Measurements from ENCODE around the gene S100A7A. TPM values are rescaled to one million over a fixed set of nuclear protein-coding genes. Genes with fewer than 3 reads are reported as not detected.

The S100A7A gene
- total and polyA plus RNA-seq, 10 of the 15 experiments (the other 5 are each of a cell fraction or from before 2014, with no cell fraction given): not detected

DNA sequence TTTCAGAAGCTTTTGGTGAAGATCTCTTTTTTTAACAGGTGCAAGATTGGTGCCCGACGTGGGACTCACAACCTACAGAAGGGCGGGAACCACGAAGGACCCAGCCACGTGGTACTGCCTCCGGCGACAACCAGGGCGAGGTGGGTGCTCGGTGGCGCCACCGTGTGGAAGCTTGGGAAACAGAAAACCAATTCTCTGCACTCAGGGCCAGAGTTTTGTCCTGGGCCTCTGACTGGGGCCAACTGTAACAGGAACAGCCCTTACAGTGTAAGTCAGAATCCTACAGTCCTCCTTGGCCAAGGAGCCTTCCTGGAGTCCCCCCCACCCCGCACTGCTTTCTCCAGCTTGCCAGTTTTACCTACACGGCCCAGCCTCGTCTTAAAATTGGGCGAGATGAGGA, 11.6 kb upstream of the S100A7A start (continued):
- TF ChIP-seq ZBTB11 (CRISPR knock-in tag; IDR thresholded peaks at IDR 0.05) (no peak), USF1 (IDR thresholded peaks at IDR 0.05; ENCODE audit: borderline replicate concordance, extremely low read length, insufficient read depth, low read depth, low read length) (peak; percentile 67), RAD51 (IDR thresholded peaks at IDR 0.05) (peak; percentile 52; the same call in 1 of the 2 replicates), POLR2AphosphoS2 (IDR thresholded peaks at IDR 0.05; ENCODE audit: low read depth, low read length) (no peak), BHLHE40 (IDR thresholded peaks at IDR 0.05; ENCODE audit: borderline replicate concordance in 1 of 2, low read depth in 2 of 2, low read length in 1 of 2) (no peak), POU2F2 (IDR thresholded peaks at IDR 0.05; ENCODE audit: borderline replicate concordance, low read depth, low read length) (no peak), ZZZ3 (IDR thresholded peaks at IDR 0.05; ENCODE audit: control insufficient read depth, insufficient read length, low read depth) (no peak), CHD4 (IDR thresholded peaks at IDR 0.05) (no peak), SREBF1 (IDR thresholded peaks at IDR 0.05; ENCODE audit: low read length) (no peak), RCOR1 (conservative IDR thresholded peaks at IDR 0.05; ENCODE audit: low read depth, low read length) (no peak), PML (IDR thresholded peaks at IDR 0.05; ENCODE audit: low read length) (no peak), LARP7 (IDR thresholded peaks at IDR 0.05) (no peak), WRNIP1 (IDR thresholded peaks at IDR 0.05; ENCODE audit: borderline replicate concordance, low read depth, low read length) (no peak), PAX5 (IDR thresholded peaks at IDR 0.05; ENCODE audit: borderline replicate concordance, low read depth, low read length) (no peak), ZNF24 (IDR thresholded peaks at IDR 0.05) (no peak)
- TF ChIP-seq, protein P1, sequence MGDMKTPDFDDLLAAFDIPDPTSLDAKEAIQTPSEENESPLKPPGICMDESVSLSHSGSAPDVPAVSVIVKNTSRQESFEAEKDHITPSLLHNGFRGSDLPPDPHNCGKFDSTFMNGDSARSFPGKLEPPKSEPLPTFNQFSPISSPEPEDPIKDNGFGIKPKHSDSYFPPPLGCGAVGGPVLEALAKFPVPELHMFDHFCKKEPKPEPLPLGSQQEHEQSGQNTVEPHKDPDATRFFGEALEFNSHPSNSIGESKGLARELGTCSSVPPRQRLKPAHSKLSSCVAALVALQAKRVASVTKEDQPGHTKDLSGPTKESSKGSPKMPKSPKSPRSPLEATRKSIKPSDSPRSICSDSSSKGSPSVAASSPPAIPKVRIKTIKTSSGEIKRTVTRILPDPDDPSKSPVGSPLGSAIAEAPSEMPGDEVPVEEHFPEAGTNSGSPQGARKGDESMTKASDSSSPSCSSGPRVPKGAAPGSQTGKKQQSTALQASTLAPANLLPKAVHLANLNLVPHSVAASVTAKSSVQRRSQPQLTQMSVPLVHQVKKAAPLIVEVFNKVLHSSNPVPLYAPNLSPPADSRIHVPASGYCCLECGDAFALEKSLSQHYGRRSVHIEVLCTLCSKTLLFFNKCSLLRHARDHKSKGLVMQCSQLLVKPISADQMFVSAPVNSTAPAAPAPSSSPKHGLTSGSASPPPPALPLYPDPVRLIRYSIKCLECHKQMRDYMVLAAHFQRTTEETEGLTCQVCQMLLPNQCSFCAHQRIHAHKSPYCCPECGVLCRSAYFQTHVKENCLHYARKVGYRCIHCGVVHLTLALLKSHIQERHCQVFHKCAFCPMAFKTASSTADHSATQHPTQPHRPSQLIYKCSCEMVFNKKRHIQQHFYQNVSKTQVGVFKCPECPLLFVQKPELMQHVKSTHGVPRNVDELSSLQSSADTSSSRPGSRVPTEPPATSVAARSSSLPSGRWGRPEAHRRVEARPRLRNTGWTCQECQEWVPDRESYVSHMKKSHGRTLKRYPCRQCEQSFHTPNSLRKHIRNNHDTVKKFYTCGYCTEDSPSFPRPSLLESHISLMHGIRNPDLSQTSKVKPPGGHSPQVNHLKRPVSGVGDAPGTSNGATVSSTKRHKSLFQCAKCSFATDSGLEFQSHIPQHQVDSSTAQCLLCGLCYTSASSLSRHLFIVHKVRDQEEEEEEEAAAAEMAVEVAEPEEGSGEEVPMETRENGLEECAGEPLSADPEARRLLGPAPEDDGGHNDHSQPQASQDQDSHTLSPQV (IDR thresholded peaks at IDR 0.05): no peak
- TF ChIP-seq, protein P2, sequence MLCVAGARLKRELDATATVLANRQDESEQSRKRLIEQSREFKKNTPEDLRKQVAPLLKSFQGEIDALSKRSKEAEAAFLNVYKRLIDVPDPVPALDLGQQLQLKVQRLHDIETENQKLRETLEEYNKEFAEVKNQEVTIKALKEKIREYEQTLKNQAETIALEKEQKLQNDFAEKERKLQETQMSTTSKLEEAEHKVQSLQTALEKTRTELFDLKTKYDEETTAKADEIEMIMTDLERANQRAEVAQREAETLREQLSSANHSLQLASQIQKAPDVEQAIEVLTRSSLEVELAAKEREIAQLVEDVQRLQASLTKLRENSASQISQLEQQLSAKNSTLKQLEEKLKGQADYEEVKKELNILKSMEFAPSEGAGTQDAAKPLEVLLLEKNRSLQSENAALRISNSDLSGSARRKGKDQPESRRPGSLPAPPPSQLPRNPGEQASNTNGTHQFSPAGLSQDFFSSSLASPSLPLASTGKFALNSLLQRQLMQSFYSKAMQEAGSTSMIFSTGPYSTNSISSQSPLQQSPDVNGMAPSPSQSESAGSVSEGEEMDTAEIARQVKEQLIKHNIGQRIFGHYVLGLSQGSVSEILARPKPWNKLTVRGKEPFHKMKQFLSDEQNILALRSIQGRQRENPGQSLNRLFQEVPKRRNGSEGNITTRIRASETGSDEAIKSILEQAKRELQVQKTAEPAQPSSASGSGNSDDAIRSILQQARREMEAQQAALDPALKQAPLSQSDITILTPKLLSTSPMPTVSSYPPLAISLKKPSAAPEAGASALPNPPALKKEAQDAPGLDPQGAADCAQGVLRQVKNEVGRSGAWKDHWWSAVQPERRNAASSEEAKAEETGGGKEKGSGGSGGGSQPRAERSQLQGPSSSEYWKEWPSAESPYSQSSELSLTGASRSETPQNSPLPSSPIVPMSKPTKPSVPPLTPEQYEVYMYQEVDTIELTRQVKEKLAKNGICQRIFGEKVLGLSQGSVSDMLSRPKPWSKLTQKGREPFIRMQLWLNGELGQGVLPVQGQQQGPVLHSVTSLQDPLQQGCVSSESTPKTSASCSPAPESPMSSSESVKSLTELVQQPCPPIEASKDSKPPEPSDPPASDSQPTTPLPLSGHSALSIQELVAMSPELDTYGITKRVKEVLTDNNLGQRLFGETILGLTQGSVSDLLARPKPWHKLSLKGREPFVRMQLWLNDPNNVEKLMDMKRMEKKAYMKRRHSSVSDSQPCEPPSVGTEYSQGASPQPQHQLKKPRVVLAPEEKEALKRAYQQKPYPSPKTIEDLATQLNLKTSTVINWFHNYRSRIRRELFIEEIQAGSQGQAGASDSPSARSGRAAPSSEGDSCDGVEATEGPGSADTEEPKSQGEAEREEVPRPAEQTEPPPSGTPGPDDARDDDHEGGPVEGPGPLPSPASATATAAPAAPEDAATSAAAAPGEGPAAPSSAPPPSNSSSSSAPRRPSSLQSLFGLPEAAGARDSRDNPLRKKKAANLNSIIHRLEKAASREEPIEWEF (IDR thresholded peaks at IDR 0.05; ENCODE audit: insufficient replicate concordance, low read depth, low read length): no peak

Measured in GM12878 (cell line).